GM13977 (cell line): Measurements from ENCODE around the gene SLC35C1.
A peak's percentile ranks its signal among the peaks of the same experiment; 100 is the strongest.
"Not testable (repeated sequence)": the region's sequence is repeated elsewhere in the genome, so short reads cannot be mapped to it uniquely, and the experiment has no call there.

ENCODE experiments used
- DNase-seq: peaks from one replicate; pipeline ENCODE4 v3.0.0; 2012; ENCODE audit warnings: low spot score
- in situ Hi-C: fragments of 300-500 bp; cut with MboI; formaldehyde crosslinking; loops from one replicate; pipeline ENCODE4 v1.12.0; 2022; ENCODE audit warnings: low sequenced_read_pairs, low pct_unique_long_range_greater_than_20kb, mixed read lengths, inconsistent platforms; ENCODE audit not compliant: unreplicated experiment
- TF ChIP-seq, protein P1 (sequence below): IDR thresholded peaks from 2 replicates; pipeline ENCODE4 v1.5.1; 2012; ENCODE audit warnings: mild to moderate bottlenecking, control low read depth; ENCODE audit not compliant: insufficient read depth; ENCODE audit errors: extremely low read depth, missing control alignments

Gene SLC35C1

DNA sequence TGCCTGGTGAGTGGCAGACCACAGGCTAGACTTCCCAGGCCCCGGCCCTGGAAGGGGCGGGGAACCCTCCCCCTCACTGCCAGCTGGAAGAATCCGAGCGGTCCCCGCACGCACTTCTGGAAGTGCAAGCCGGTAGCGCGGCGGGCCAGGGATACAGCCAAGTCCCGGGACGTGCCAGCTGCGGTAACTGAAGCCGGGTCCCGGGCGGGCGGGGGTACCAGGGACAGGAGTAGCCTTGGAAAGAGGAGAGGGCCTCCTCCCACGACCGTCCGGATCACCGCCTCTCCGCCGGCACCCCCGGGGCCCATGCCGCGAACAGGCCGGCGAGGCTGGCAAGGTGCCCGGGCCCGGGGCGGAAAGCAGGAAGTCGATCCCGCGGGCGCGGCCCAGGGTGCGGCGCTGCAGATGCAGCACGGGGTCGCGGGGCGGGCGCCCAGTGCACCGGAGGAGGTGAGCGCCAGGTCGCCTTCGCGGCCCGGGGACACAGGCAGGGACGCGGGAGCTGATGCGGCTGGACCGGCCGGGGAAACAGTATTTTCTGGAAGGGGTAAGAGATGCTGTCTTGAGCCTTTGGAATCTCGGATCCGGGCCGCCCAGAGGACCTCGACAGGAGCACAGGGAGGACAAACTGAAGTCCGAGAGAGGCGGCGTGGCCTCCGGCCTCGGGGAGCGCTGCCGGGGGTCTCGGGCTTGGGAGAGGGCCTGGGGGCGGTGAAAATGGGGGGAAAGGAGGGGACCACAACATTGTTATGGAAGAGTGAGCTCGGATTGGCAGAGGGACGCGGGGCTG lies 783 bp upstream of the SLC35C1 start:
- DNase-seq: peak; percentile 55
- in situ Hi-C loops: no loop called here
- TF ChIP-seq, protein P1, sequence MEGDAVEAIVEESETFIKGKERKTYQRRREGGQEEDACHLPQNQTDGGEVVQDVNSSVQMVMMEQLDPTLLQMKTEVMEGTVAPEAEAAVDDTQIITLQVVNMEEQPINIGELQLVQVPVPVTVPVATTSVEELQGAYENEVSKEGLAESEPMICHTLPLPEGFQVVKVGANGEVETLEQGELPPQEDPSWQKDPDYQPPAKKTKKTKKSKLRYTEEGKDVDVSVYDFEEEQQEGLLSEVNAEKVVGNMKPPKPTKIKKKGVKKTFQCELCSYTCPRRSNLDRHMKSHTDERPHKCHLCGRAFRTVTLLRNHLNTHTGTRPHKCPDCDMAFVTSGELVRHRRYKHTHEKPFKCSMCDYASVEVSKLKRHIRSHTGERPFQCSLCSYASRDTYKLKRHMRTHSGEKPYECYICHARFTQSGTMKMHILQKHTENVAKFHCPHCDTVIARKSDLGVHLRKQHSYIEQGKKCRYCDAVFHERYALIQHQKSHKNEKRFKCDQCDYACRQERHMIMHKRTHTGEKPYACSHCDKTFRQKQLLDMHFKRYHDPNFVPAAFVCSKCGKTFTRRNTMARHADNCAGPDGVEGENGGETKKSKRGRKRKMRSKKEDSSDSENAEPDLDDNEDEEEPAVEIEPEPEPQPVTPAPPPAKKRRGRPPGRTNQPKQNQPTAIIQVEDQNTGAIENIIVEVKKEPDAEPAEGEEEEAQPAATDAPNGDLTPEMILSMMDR: no peak

DNA sequence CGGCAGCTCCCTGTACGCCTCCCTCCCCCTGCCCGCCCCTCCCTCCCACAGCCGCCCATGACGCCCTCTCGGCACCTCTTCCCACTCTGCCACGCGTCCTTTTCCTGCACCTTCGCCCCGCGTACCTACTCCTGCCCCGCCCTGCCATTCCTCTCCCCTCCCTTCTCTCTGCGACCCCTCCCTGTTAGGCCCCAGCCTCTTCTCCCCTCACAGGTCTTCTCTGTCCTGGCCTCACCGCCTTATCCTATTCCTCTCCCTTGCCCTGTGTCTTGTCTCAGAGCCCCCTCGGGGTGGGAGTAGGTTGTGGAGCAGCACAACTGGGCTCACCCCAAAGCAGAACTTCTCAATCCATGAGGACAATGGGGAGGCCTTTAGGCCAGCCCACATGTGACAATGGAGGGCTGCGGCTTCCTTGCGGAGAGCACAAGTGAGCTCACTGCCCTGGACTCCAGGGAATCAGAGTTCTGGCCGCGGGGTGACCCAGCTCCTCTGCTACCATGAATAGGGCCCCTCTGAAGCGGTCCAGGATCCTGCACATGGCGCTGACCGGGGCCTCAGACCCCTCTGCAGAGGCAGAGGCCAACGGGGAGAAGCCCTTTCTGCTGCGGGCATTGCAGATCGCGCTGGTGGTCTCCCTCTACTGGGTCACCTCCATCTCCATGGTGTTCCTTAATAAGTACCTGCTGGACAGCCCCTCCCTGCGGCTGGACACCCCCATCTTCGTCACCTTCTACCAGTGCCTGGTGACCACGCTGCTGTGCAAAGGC lies 539 bp downstream of the SLC35C1 start:
- no peak for DNase-seq
- TF ChIP-seq, protein P1: no peak
- in situ Hi-C loops: no loop called here

DNA sequence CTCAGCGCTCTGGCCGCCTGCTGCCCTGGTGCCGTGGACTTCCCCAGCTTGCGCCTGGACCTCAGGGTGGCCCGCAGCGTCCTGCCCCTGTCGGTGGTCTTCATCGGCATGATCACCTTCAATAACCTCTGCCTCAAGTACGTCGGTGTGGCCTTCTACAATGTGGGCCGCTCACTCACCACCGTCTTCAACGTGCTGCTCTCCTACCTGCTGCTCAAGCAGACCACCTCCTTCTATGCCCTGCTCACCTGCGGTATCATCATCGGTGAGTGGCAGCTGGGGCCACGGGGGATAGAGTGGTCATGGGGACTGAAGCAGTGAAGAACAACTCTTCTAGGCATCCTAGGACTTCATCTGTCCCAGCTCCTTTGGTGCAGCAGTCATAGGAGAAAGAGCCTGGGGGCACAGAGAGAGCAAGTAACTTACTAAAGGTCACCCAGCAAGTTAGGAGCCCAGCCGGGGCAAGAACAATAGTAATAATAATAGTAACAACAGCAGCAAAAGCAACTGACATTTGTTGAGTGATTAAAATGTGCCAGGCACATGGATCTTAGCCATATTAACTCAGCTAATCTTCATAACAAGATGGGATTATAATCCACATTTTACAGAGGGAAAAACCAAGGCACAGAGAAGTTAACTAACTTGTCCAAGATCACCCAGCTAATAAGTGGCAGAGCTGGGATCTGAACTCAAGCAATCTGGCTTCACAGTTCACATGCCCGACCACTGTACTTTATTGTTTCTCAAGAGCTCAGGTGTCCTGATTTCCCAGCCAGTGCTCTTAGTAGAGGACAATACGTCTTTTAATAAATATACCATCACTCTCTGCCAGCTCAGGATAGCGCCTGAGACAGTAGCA lies 1.4 kb downstream of the SLC35C1 start:
- TF ChIP-seq, protein P1: no peak
- in situ Hi-C loops: no loop called here
- DNase-seq: no peak

DNA sequence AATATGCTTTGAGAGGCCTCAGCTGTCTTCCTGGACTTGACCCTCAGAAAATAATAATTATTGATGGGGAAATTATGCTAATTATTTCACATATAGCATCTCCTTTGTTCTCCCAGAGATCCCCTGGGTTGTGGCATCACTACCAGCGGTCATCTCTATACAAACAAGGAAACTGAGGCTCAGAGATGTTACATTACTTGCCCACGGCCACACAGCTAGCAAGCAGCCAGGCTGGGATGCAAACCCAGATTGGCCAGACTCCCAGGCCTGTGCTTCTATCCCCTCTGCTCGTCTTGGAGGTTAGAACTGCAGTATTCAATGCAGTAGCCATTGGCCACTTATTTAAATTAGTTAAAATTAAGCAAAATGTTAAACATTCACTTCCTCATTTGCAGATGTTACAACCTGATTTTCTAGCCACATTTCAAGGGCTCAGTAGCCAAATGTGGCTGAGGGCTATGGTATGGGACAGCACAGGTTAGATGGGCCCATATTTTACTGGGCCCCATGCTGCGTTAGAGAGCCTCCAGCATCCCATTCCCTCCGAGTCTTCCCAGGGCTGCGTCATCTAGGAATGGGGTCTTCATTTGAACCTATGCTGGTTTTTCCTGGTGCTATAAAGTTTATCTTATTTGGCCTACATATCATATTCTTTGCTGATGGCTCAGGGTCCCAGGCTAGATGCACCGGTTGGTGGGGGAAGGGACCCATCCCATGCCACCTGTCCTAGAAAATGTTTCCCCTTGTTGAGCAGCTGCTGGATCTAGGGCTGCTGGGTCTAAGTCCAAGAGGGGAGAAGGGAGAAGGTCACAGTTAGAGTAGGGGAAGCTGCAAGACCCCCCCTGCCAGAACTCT lies 2.2 kb downstream of the SLC35C1 start:
- TF ChIP-seq, protein P1: no peak
- in situ Hi-C loops: no loop called here
- no peak for DNase-seq

DNA sequence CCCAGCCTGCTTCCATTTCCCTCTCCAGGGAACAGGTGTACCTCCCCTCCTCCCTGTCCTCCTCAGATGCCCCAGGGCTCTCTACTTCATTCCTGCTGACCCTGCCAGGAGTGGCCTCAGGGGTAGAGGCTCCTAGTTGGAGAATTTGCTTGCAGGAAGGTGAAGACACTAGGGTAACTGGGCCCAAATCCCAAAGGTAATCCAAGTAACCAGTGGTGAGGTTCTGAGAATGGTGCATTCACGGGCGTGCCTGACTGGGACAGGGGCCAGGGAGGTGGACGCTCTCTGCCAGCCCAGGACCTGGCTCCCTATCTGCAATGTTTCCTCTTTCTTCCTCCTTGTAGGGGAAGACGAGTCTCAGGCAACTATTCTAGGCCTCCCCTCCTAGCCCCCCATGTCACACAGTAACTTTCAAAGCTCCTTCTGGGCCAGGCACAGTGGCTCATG lies 2.9 kb downstream of the SLC35C1 start:
- TF ChIP-seq, protein P1: no peak
- in situ Hi-C loops: no loop called here
- DNase-seq: no peak

DNA sequence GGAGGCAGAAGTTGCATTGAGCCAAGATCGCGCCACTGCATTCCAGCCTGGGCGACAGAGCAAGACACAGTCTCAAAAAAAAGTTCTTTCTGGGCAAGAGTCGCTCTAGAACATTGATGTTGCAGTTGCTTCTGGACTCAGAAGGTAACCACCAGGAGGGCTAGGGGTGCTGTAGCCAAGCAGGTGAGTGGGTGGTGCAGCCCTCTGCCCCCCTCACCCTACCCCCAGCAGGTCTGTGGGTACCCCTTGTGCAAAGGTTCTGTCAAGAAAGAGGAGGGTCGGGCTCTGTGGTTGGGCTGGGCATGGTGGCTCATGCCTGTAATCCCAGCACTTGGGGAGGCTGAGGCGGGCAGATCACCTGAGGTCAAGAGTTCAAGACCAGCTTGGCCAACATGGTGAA lies 3.5 kb downstream of the SLC35C1 start:
- in situ Hi-C loops, DNase-seq: not testable (repeated sequence)
